HCT116 (cell line): ENCODE results near the gene CAST. TPM values are rescaled to one million over a fixed set of nuclear protein-coding genes. Genes with fewer than 3 reads are reported as not detected.

ENCODE experiments used
- ATAC-seq: fragments of 200-7000 bp; cut with Tn5 transposase; 2 replicates; pipeline ENCODE4 v1.9.1; 2020; ENCODE audit warnings: mild to moderate bottlenecking, moderate library complexity
- BruUV-seq: library from RNA; stranded (reverse); fragments of 400-500 nt; replicated peaks from 2 replicates; lab custom pipeline; 2021; lab: Mats Ljungman, UMichigan
- CTCF ChIA-PET: fragments of 300-600 bp; sonication (Branson Sonifier 250); formaldehyde crosslinking; loops from one replicate; lab custom pipeline; 2021; ENCODE audit warnings: antibody characterized with exemption; lab: Charles Lee
- POLR2A ChIA-PET: fragments of 300-600, 350-600 bp; sonication (Branson Sonifier 250); formaldehyde crosslinking; loops from one replicate; lab custom pipeline; 2021; ENCODE audit warnings: antibody characterized with exemption; lab: Charles Lee
- RAD21 ChIA-PET, 2 experiments: fragments of 300-600 bp; sonication (Branson Sonifier 250); formaldehyde crosslinking; loops; one replicate each; lab custom pipeline; 2023; ENCODE audit warnings: low total read pairs in 2 of 2; ENCODE audit not compliant: uncharacterized antibody in 2 of 2, unreplicated experiment in 2 of 2, low non-redundant PET in 1 of 2; lab: Charles Lee
- DNase-seq: peaks from one replicate; pipeline ENCODE4 v3.0.0-alpha.2; 2010; ENCODE audit warnings: low read depth, low spot score
- H2AFZ ChIP-seq: fragments of 200-600 bp; shearing (Covaris generic), sonication (generic); 2 replicates; pipeline ENCODE4 v1.6.1; 2017; ENCODE audit warnings: low read depth, mixed run types, mixed read lengths, antibody characterized with exemption, low read length; ENCODE audit not compliant: poor library complexity, severe bottlenecking
- H3K27ac ChIP-seq: 2 replicates; pipeline ENCODE4 v1.5.1; 2012; ENCODE audit warnings: low read depth, low read length
- H3K27me3 ChIP-seq: fragments of 200-600 bp; sonication (generic); 2 replicates; pipeline ENCODE4 v1.6.1; 2016; ENCODE audit warnings: mixed run types, low read length, mixed read lengths; ENCODE audit not compliant: insufficient read depth
- H3K36me3 ChIP-seq, 2 experiments: fragments of 200-500 bp in 1 of 2; fragments of 200-600 bp in 1 of 2; sonication (Bioruptor generic) in 1 of 2; sonication (generic) in 1 of 2; 2 replicates each; pipeline versions ENCODE4 v1.5.1 to v1.6.1; 2014 to 2016; ENCODE audit warnings: low read length in 2 of 2, inconsistent platforms in 1 of 2, mixed read lengths in 1 of 2, mixed run types in 1 of 2; ENCODE audit not compliant: insufficient read depth in 2 of 2, control insufficient read depth in 1 of 2
- H3K4me1 ChIP-seq, 2 experiments: fragments of 200-600 bp in 1 of 2; sonication (generic) in 1 of 2; 2 replicates each; pipeline versions ENCODE4 v1.5.1 to v1.6.1; 2012 to 2017; ENCODE audit warnings: low read length in 2 of 2, inconsistent platforms in 1 of 2, mild to moderate bottlenecking in 1 of 2, mixed read lengths in 1 of 2, mixed run types in 1 of 2, moderate library complexity in 1 of 2; ENCODE audit not compliant: insufficient read depth in 2 of 2, control insufficient read depth in 1 of 2
- H3K4me2 ChIP-seq: fragments of 200-600 bp; sonication (generic); 2 replicates; pipeline ENCODE4 v1.6.1; 2017; ENCODE audit warnings: mixed run types, low read length, mixed read lengths
- H3K4me3 ChIP-seq, 2 experiments: fragments of 200-600 bp in 1 of 2; sonication (generic) in 1 of 2; replicated peaks in 1 of 2; 2 replicates each; pipeline ENCODE4 v1.5.1; 2011 to 2016; ENCODE audit warnings: low read length in 2 of 2, control low read depth in 1 of 2, low read depth in 1 of 2, mild to moderate bottlenecking in 1 of 2, mixed read lengths in 1 of 2, mixed run types in 1 of 2
- H3K79me2 ChIP-seq: fragments of 200-600 bp; sonication (generic); 2 replicates; pipeline ENCODE4 v1.6.1; 2017; ENCODE audit warnings: mild to moderate bottlenecking, mixed run types, low read length, moderate library complexity, mixed read lengths; ENCODE audit not compliant: insufficient read depth
- H3K9ac ChIP-seq: fragments of 200-600 bp; sonication (generic); 2 replicates; pipeline ENCODE4 v1.6.1; 2016; ENCODE audit warnings: low read length, mixed read lengths
- H3K9me2 ChIP-seq: fragments of 200-600 bp; sonication (generic), shearing (Covaris generic); 2 replicates; pipeline ENCODE4 v1.6.1; 2017; ENCODE audit warnings: mixed run types, mild to moderate bottlenecking, moderate library complexity; ENCODE audit not compliant: insufficient read depth
- H3K9me3 ChIP-seq, 2 experiments: fragments of 200-500 bp in 1 of 2; fragments of 200-600 bp in 1 of 2; sonication (Bioruptor generic) in 1 of 2; sonication (generic) in 1 of 2; 2 replicates each; pipeline ENCODE4 v1.6.1; 2014 to 2017; ENCODE audit warnings: low read length in 2 of 2, mixed read lengths in 2 of 2, inconsistent platforms in 1 of 2, low read depth in 1 of 2, mild to moderate bottlenecking in 1 of 2, mixed run types in 1 of 2, moderate library complexity in 1 of 2; ENCODE audit not compliant: control insufficient read depth in 1 of 2, insufficient read depth in 1 of 2
- H4K20me1 ChIP-seq: fragments of 200-600 bp; sonication (generic), shearing (Covaris generic); 2 replicates; pipeline ENCODE4 v1.6.1; 2017; ENCODE audit warnings: mixed run types, mild to moderate bottlenecking, moderate library complexity; ENCODE audit not compliant: insufficient read depth
- ATF3 ChIP-seq: IDR thresholded peaks from 2 replicates; pipeline ENCODE4 v1.6.1; 2012
- EZH2phosphoT487 ChIP-seq: fragments of 200-600 bp; IDR thresholded peaks from 2 replicates; pipeline ENCODE4 v1.6.1; 2018; ENCODE audit warnings: antibody characterized with exemption, borderline replicate concordance
- FOSL1 ChIP-seq: IDR thresholded peaks from 2 replicates; pipeline ENCODE4 v1.6.1; 2012; ENCODE audit warnings: low read depth
- JUND ChIP-seq: IDR thresholded peaks from 2 replicates; pipeline ENCODE4 v1.6.1; 2012
- RAD21 ChIP-seq: IDR thresholded peaks from 2 replicates; pipeline ENCODE4 v1.6.1; 2012; ENCODE audit warnings: low read depth, mild to moderate bottlenecking
- YY1 ChIP-seq: IDR thresholded peaks from 2 replicates; pipeline ENCODE4 v1.6.1; 2011; ENCODE audit warnings: low read length, low read depth, moderate library complexity, mild to moderate bottlenecking; ENCODE audit not compliant: insufficient replicate concordance; ENCODE audit errors: extremely low read depth
- ZBTB33 ChIP-seq: IDR thresholded peaks from 2 replicates; pipeline ENCODE4 v1.6.1; 2011; ENCODE audit warnings: mild to moderate bottlenecking, low read length, moderate library complexity; ENCODE audit not compliant: insufficient replicate concordance; ENCODE audit errors: extremely low read depth
- ZNF274 ChIP-seq: fragments of 200-500 bp; sonication (Bioruptor generic); IDR thresholded peaks from 2 replicates; pipeline ENCODE4 v1.6.1; 2014; ENCODE audit warnings: mild to moderate bottlenecking, low read depth, low read length, inconsistent platforms
- intact Hi-C: fragments of 100-400 bp; cut with micrococcal nuclease; formaldehyde crosslinking; loops from 2 replicates; pipeline ENCODE4 v1.10.0; 2022
- total RNA-seq: library from RNA; stranded (reverse); gene quantifications from one replicate; pipeline ENCODE4 v1.2.1, GENCODE V29; 2021; ENCODE audit not compliant: unreplicated experiment

Gene CAST
- total RNA-seq, 1 experiment from 2014 or later = 142 TPM

GRCh38 chr5:96818125-96818788, 156.1 kb downstream of the CAST start (continued):
- TF ChIP-seq JUND (no peak), FOSL1 (no peak), YY1 (no peak), ZNF274 (no peak), EZH2phosphoT487 (no peak)
- TF ChIP-seq, all 23 proteins: peak for 0

GRCh38 chr5:96819806-96820205, 157.6 kb downstream of the CAST start:
- Histone ChIP-seq H3K9ac (no peak overlapping the region), H3K4me1 (no peaks in the 10 kb centered on the region), H4K20me1 (no peaks in the 10 kb centered on the region), H3K27me3 (no peaks in the 10 kb centered on the region), H3K79me2 (no peaks in the 10 kb centered on the region), H2AFZ (no peak overlapping the region), H3K4me2 (no peak overlapping the region), H3K9me2 (no peaks in the 10 kb centered on the region), H3K36me3 (no peaks in the 10 kb centered on the region), H3K27ac (no peak overlapping the region), H3K4me3 (no peak overlapping the region), H3K9me3 (no peaks in the 10 kb centered on the region)
- ChIA-PET RAD21 (no interaction called here), CTCF (interaction anchor here (2.4 kb wide), 1 partner anchor 68 kb away, joined by 9 read pairs; no protein-coding TSS in a partner anchor), POLR2A (no interaction called here)
- no peak for DNase-seq
- intact Hi-C loops = no loop called here
- no TSS peak for BruUV-seq
- no peak for ATAC-seq
- TF ChIP-seq ZBTB33 (no peak), JUND (no peak), RAD21 (no peak), ATF3 (no peak)
